ENCODE measurements around the gene EIF1.
A peak's percentile ranks its signal among the peaks of the same experiment; 100 is the strongest.
"Not testable (repeated sequence)": the region's sequence is repeated elsewhere in the genome, so short reads cannot be mapped to it uniquely, and the experiment has no call there.

The EIF1 gene

GRCh38 chr17:41664172-41664457 is 24.6 kb upstream of the EIF1 start:
- Mint-ChIP-seq H3K4me1 (peaks cover 28 to 48% of the 10 kb centered on the region in 2 donors), H3K27ac (peak overlapping the region; percentile 20), H3K4me3 (no peak overlapping the region), H3K36me3 (no peaks in the 10 kb centered on the region), H3K27me3 (no peaks in the 10 kb centered on the region), H3K9me3 (no peaks in the 10 kb centered on the region)
- no peak for ATAC-seq (replicated peaks)
- DNase-seq, result no peak

- H3K36me3 Mint-ChIP-seq, result no peaks in the 10 kb centered on the region
- peak overlapping the region; percentile 99 for H3K27ac Mint-ChIP-seq
- peaks cover 34 to 56% of the 10 kb centered on the region in 2 donors for H3K4me1 Mint-ChIP-seq
- H3K27me3 Mint-ChIP-seq, result no peaks in the 10 kb centered on the region
- H3K4me3 Mint-ChIP-seq, result peak overlapping the region; percentile 85 to 92
- H3K9me3 Mint-ChIP-seq, result no peaks in the 10 kb centered on the region
- no peak for DNase-seq
- no peak for ATAC-seq (replicated peaks)
Measured at GRCh38 chr17:41664587-41665565, 23.8 kb upstream of the EIF1 start.

DNA sequence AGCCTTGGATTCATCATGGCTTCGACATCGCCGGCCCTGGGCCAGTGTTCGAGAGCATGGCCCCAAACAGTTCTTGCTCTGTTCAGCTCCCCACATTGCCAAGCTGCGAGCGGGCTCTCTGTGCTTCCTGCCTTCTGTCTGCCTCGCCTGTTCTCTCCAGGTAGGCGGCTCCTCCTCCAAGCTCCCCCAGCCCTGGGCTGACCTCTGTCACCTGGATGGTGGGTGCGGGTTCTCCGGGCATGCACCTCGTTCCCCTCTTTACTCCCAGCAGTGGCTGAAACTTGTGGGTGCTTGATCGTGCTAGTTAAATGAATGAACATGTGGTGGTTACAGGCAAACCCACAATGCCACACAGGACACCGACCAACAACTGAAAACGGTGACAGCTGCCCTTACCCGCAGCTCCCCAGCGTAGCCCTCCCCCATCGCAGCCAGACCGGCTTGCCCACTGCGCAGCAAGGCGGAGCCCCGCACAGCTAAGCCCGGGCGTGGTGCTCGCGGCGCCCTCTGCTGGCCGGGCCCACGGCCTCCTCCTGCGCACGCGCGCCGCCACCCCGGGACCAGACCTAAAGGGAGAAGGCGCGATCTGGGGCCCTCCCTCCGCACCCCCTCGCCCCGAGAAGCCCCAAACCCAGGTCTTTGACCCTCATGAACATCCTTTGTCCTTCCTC is 23.0 kb upstream of the EIF1 start:
- Mint-ChIP-seq H3K36me3 (no peaks in the 10 kb centered on the region), H3K4me1 (peaks cover 38 to 63% of the 10 kb centered on the region in 2 donors), H3K27me3 (no peaks in the 10 kb centered on the region), H3K4me3 (peak overlapping the region; percentile 85 to 92), H3K27ac (peak overlapping the region; percentile 99), H3K9me3 (no peaks in the 10 kb centered on the region)
- peak; percentile 93 for DNase-seq
- peak; percentile 81 to 84 for ATAC-seq (replicated peaks)

- no peaks in the 10 kb centered on the region for H3K27me3 Mint-ChIP-seq
- peak overlapping the region; percentile 85 to 92 for H3K4me3 Mint-ChIP-seq
- no peaks in the 10 kb centered on the region for H3K36me3 Mint-ChIP-seq
- DNase-seq, result peak; percentile 87
- H3K9me3 Mint-ChIP-seq, result no peaks in the 10 kb centered on the region
- peaks cover 39 to 63% of the 10 kb centered on the region in 2 donors for H3K4me1 Mint-ChIP-seq
- H3K27ac Mint-ChIP-seq, result peak overlapping the region; percentile 99
- peak; percentile 71 to 76 for ATAC-seq (replicated peaks)
Measured at GRCh38 chr17:41666237-41666641, 22.4 kb upstream of the EIF1 start.

- Mint-ChIP-seq H3K9me3 (no peaks in the 10 kb centered on the region), H3K27ac (peak overlapping the region; percentile 99), H3K27me3 (no peaks in the 10 kb centered on the region), H3K4me3 (peak overlapping the region; percentile 85 to 92), H3K4me1 (peaks cover 41 to 63% of the 10 kb centered on the region in 2 donors), H3K36me3 (no peaks in the 10 kb centered on the region)
- peak; percentile 84 for DNase-seq
- peak; percentile 59 to 61 for ATAC-seq (replicated peaks)
Measured at GRCh38 chr17:41666708-41667279, 21.9 kb upstream of the EIF1 start.

- H3K9me3 Mint-ChIP-seq, result no peaks in the 10 kb centered on the region
- peaks cover 43 to 66% of the 10 kb centered on the region in 2 donors for H3K4me1 Mint-ChIP-seq
- no peaks in the 10 kb centered on the region for H3K27me3 Mint-ChIP-seq
- peak overlapping the region; percentile 85 to 92 for H3K4me3 Mint-ChIP-seq
- H3K36me3 Mint-ChIP-seq, result no peaks in the 10 kb centered on the region
- DNase-seq (no peak), ATAC-seq (replicated peaks) (no peak)
- peak overlapping the region; percentile 99 for H3K27ac Mint-ChIP-seq
Measured at GRCh38 chr17:41667280-41668041, 21.2 kb upstream of the EIF1 start.

DNA sequence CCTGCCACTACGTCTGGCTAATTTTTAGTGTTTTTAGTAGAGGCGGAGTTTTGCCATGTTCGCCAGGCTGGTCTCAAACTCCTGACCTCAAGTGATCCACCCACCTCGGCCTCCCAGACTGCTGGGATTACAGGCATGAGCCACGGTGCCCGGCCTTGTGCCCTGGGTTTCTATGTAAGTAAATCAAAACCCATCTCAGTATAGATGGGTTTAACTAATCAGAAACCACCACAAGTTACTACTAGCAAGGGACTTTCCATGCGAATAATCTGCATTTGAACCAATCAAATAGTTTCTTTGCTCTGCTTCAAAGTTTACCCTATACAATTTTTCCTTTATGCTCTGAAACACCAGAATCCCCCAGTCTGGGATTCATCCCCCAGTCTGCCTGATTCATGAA is 16.5 kb upstream of the EIF1 start:
- Mint-ChIP-seq H3K9me3 (peaks cover 4% of the 10 kb centered on the region in 2 donors), H3K4me1 (peaks cover 38 to 67% of the 10 kb centered on the region in 2 donors), H3K27ac (no peak overlapping the region), H3K27me3 (no peaks in the 10 kb centered on the region), H3K4me3 (no peak overlapping the region), H3K36me3 (peaks cover 3 to 4% of the 10 kb centered on the region in 2 donors)
- ATAC-seq (replicated peaks), result no peak
- no peak for DNase-seq

GRCh38 chr17:41675157-41676057 is 13.3 kb upstream of the EIF1 start:
- H3K9me3 Mint-ChIP-seq; ATAC-seq (replicated peaks); H3K27me3 Mint-ChIP-seq; DNase-seq; H3K36me3 Mint-ChIP-seq: not testable (repeated sequence)
- Mint-ChIP-seq H3K4me3 (peak overlapping the region in 1 of 2 donors; percentile 15), H3K27ac (peak overlapping the region; percentile 51), H3K4me1 (peaks cover 35 to 60% of the 10 kb centered on the region in 2 donors)

- peaks cover 4% of the 10 kb centered on the region in 2 donors for H3K9me3 Mint-ChIP-seq
- peaks cover 3 to 4% of the 10 kb centered on the region in 2 donors for H3K36me3 Mint-ChIP-seq
- peaks cover 33 to 59% of the 10 kb centered on the region in 2 donors for H3K4me1 Mint-ChIP-seq
- H3K27ac Mint-ChIP-seq, result peak overlapping the region; percentile 51
- H3K4me3 Mint-ChIP-seq, result peak overlapping the region in 1 of 2 donors; percentile 56
- no peak for DNase-seq
- no peaks in the 10 kb centered on the region for H3K27me3 Mint-ChIP-seq
- ATAC-seq (replicated peaks), result no peak
Measured at GRCh38 chr17:41676058-41676419, 12.6 kb upstream of the EIF1 start.

- Mint-ChIP-seq H3K27ac (peak overlapping the region; percentile 98), H3K36me3 (peaks cover 3 to 4% of the 10 kb centered on the region in 2 donors), H3K9me3 (peaks cover 4% of the 10 kb centered on the region in 2 donors), H3K4me3 (peak overlapping the region; percentile 81 to 84), H3K27me3 (no peaks in the 10 kb centered on the region), H3K4me1 (peaks cover 32 to 56% of the 10 kb centered on the region in 2 donors)
- ATAC-seq (replicated peaks) (peak; percentile 71), DNase-seq (peak; percentile 54)
Measured at GRCh38 chr17:41678411-41678906, 10.2 kb upstream of the EIF1 start.

- peak overlapping the region; percentile 81 to 84 for H3K4me3 Mint-ChIP-seq
- ATAC-seq (replicated peaks) (peak; percentile 69 to 73), DNase-seq (peak; percentile 63)
- H3K27me3 Mint-ChIP-seq, result no peaks in the 10 kb centered on the region
- H3K9me3 Mint-ChIP-seq, result peaks cover 4% of the 10 kb centered on the region in 2 donors
- peaks cover 3 to 4% of the 10 kb centered on the region in 2 donors for H3K36me3 Mint-ChIP-seq
- peaks cover 32 to 56% of the 10 kb centered on the region in 2 donors for H3K4me1 Mint-ChIP-seq
- H3K27ac Mint-ChIP-seq, result peak overlapping the region; percentile 98
Measured at GRCh38 chr17:41678907-41679739, 9.6 kb upstream of the EIF1 start.

GRCh38 chr17:41679740-41680425 is 8.8 kb upstream of the EIF1 start:
- peaks cover 4% of the 10 kb centered on the region in 2 donors for H3K9me3 Mint-ChIP-seq
- H3K36me3 Mint-ChIP-seq, result peaks cover 3 to 4% of the 10 kb centered on the region in 2 donors
- DNase-seq (no peak), ATAC-seq (replicated peaks) (no peak)
- H3K27ac Mint-ChIP-seq, result peak overlapping the region; percentile 98
- peaks cover 30 to 53% of the 10 kb centered on the region in 2 donors for H3K4me1 Mint-ChIP-seq
- no peaks in the 10 kb centered on the region for H3K27me3 Mint-ChIP-seq
- peak overlapping the region in 1 of 2 donors; percentile 81 for H3K4me3 Mint-ChIP-seq

Data from stimulated activated naive B cell treated with anti-CD40 and anti-IgM and Interleukin-4, amounts not matched to agents 10 μg/mL and 1 μg/mL and 100 μg/mL, for 72 hours (primary cell).